HL-60/S4 treated with phorbol 12-myristate 13-acetate at 8.2 ng/mL for 4 days and 3 days (cell line): ENCODE measurements around the gene CNTNAP5.
"Not testable (repeated sequence)": the region's sequence is repeated elsewhere in the genome, so short reads cannot be mapped to it uniquely, and the experiment has no call there.

Experiments
- in situ Hi-C: fragments of 300-500 bp; cut with MboI; formaldehyde crosslinking; loops from 2 replicates; pipeline ENCODE4 v1.15.0; 2022; ENCODE audit warnings: low sequenced_read_pairs

CNTNAP5 gene

GRCh38 chr2:124402274-124402673 lies 377.2 kb downstream of the CNTNAP5 start:
- in situ Hi-C loops: no loop called here

GRCh38 chr2:124407836-124408534 lies 382.9 kb downstream of the CNTNAP5 start:
- in situ Hi-C loops: not testable (repeated sequence)

- in situ Hi-C loops: no loop called here
Observed at GRCh38 chr2:124424074-124424473, 399.0 kb downstream of the CNTNAP5 start.

- in situ Hi-C loops: no loop called here
Observed at GRCh38 chr2:124426122-124426521, 401.0 kb downstream of the CNTNAP5 start.

GRCh38 chr2:124426625-124427024 lies 401.5 kb downstream of the CNTNAP5 start:
- in situ Hi-C loops: no loop called here

GRCh38 chr2:124437811-124438210 lies 412.7 kb downstream of the CNTNAP5 start:
- in situ Hi-C loops: no loop called here

GRCh38 chr2:124450481-124450880 lies 425.4 kb downstream of the CNTNAP5 start:
- in situ Hi-C loops: no loop called here

GRCh38 chr2:124476291-124476690 lies 451.2 kb downstream of the CNTNAP5 start:
- in situ Hi-C loops: no loop called here

GRCh38 chr2:124478761-124479160 lies 453.7 kb downstream of the CNTNAP5 start:
- in situ Hi-C loops: no loop called here

- in situ Hi-C loops: no loop called here
Observed at GRCh38 chr2:124480958-124481357, 455.9 kb downstream of the CNTNAP5 start.

GRCh38 chr2:124482044-124482443 lies 457.0 kb downstream of the CNTNAP5 start:
- in situ Hi-C loops: no loop called here

- in situ Hi-C loops: no loop called here
Observed at GRCh38 chr2:124482551-124482950, 457.5 kb downstream of the CNTNAP5 start.

- in situ Hi-C loops: no loop called here
Observed at GRCh38 chr2:124485659-124486058, 460.6 kb downstream of the CNTNAP5 start.

GRCh38 chr2:124489686-124490085 lies 464.6 kb downstream of the CNTNAP5 start:
- in situ Hi-C loops: no loop called here

GRCh38 chr2:124501575-124502152 lies 476.6 kb downstream of the CNTNAP5 start:
- in situ Hi-C loops: no loop called here

GRCh38 chr2:124514236-124514635 lies 489.1 kb downstream of the CNTNAP5 start:
- in situ Hi-C loops: no loop called here

GRCh38 chr2:124520953-124521352 lies 495.9 kb downstream of the CNTNAP5 start:
- in situ Hi-C loops: no loop called here

GRCh38 chr2:124523096-124523495 lies 498.0 kb downstream of the CNTNAP5 start:
- in situ Hi-C loops: no loop called here

- in situ Hi-C loops: no loop called here
Observed at GRCh38 chr2:124524155-124524915, 499.2 kb downstream of the CNTNAP5 start.

- in situ Hi-C loops: no loop called here
Observed at GRCh38 chr2:124526221-124526620, 501.1 kb downstream of the CNTNAP5 start.

- in situ Hi-C loops: no loop called here
Observed at GRCh38 chr2:124530203-124530602, 505.1 kb downstream of the CNTNAP5 start.
